ENCODE results near the gene AHCYL1.

AHCYL1 gene

DNA sequence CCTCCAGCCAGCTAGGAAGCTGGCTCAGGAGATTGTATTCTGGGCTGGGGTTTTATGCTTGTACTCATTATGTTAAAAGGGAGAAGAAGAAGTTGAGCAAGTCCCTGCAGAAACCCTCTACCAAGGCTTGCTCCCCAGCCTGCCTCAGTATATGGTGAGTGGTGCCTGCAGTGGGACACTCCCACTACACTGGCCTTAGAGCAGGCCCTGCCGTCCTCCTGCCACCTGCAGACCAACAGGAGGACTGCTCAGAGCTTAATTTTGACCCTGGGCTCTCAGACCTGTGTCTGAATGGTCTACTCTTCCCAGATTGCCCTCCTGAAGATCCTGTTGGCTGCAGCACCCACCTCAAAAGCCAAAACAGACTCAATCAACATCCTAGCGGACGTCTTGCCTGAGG, 62.9 kb downstream of the AHCYL1 start:
- TF ChIP-seq, protein P1, sequence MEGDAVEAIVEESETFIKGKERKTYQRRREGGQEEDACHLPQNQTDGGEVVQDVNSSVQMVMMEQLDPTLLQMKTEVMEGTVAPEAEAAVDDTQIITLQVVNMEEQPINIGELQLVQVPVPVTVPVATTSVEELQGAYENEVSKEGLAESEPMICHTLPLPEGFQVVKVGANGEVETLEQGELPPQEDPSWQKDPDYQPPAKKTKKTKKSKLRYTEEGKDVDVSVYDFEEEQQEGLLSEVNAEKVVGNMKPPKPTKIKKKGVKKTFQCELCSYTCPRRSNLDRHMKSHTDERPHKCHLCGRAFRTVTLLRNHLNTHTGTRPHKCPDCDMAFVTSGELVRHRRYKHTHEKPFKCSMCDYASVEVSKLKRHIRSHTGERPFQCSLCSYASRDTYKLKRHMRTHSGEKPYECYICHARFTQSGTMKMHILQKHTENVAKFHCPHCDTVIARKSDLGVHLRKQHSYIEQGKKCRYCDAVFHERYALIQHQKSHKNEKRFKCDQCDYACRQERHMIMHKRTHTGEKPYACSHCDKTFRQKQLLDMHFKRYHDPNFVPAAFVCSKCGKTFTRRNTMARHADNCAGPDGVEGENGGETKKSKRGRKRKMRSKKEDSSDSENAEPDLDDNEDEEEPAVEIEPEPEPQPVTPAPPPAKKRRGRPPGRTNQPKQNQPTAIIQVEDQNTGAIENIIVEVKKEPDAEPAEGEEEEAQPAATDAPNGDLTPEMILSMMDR (IDR thresholded peaks at IDR 0.05) = no peak

- TF ChIP-seq, protein P1 (IDR thresholded peaks at IDR 0.05) = no peak
Measured at GRCh38 chr1:110048240-110048639, 63.7 kb downstream of the AHCYL1 start.

GRCh38 chr1:110048923-110049601, 64.5 kb downstream of the AHCYL1 start:
- TF ChIP-seq, protein P1 (IDR thresholded peaks at IDR 0.05) = no peak

DNA sequence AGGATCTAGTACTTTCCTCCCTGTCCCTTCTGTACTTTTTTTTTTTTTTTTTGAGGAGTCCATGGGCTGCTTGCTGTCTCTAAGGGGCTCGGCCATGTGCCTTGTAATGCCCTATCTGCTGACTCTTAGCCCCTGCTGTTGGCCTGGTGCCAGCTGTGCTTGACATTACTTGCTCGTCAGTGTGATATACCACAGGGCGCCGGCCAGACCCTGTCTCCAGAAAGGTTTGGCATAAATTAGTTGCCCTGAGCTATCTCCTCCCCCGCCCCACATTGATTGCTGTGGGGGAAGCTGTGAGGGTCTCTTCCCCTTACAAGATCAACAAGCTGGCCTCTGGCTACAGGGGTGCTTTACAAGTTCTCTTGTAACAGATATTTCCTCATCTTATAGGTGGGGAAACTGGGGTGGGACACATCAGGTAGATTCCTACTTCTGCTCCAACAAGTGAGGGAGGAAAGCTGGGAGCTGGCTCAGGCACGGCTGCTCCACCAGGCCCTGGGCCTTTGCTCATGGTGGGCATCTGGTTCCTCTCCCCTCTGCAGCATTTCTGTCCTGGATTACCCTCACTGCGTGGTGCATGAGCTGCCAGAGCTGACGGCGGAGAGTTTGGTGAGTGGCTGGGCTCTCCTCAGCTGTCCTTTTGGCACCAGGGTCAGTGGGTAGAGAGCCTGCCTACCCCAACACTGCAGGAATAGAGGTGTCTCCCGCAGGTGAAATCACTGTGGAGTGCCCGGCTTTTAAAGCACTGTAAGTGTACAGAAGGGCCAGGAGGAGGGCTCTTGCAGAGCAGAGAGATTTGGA, 65.4 kb downstream of the AHCYL1 start:
- TF ChIP-seq, protein P1 (IDR thresholded peaks at IDR 0.05) = no peak

- TF ChIP-seq, protein P1 (IDR thresholded peaks at IDR 0.05) = no peak
Measured at GRCh38 chr1:110050602-110051261, 66.2 kb downstream of the AHCYL1 start.

- TF ChIP-seq, protein P1 (IDR thresholded peaks at IDR 0.05) = no peak
Measured at GRCh38 chr1:110051262-110051648, 66.7 kb downstream of the AHCYL1 start.

GRCh38 chr1:110053552-110054428, 69.2 kb downstream of the AHCYL1 start:
- TF ChIP-seq, protein P1 (IDR thresholded peaks at IDR 0.05) = peak; percentile 98

Data from LNCAP (cell line).